ENCODE results near the gene SSR4.
A peak's percentile ranks its signal among the peaks of the same experiment; 100 is the strongest.

Gene SSR4

DNA sequence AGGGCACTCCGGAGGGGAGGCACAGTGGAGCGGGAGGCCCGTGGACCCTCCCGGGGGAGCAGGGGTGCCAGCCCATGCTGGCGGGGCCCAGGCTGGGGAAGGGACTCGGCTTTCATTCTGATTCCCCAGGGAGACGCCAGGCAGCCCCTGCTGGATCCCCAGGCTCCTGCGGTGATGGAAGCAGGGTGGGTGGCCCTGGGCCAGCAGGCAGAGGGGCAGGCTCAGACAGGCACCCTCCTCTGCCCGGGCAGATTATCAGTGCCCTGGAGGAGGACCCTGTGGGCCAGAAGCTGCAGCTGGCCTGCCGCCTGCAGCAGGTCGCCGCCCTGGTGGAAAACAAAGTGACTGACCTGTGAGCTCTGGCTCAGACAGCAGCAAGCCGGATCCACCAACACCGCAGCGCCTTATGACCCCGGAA is 15.8 kb upstream of the SSR4 start:
- H3K4me3 ChIP-seq (ENCODE audit: low read depth, low read length): no peak overlapping the region
- peak; percentile 37 for DNase-seq (ENCODE audit: low read depth)
- TF ChIP-seq MYC (IDR thresholded peaks at IDR 0.05; ENCODE audit: low read depth, low read length): no peak
- TF ChIP-seq, protein P1, sequence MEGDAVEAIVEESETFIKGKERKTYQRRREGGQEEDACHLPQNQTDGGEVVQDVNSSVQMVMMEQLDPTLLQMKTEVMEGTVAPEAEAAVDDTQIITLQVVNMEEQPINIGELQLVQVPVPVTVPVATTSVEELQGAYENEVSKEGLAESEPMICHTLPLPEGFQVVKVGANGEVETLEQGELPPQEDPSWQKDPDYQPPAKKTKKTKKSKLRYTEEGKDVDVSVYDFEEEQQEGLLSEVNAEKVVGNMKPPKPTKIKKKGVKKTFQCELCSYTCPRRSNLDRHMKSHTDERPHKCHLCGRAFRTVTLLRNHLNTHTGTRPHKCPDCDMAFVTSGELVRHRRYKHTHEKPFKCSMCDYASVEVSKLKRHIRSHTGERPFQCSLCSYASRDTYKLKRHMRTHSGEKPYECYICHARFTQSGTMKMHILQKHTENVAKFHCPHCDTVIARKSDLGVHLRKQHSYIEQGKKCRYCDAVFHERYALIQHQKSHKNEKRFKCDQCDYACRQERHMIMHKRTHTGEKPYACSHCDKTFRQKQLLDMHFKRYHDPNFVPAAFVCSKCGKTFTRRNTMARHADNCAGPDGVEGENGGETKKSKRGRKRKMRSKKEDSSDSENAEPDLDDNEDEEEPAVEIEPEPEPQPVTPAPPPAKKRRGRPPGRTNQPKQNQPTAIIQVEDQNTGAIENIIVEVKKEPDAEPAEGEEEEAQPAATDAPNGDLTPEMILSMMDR (IDR thresholded peaks at IDR 0.05; ENCODE audit: low read depth, low read length): peak; percentile 16

DNA sequence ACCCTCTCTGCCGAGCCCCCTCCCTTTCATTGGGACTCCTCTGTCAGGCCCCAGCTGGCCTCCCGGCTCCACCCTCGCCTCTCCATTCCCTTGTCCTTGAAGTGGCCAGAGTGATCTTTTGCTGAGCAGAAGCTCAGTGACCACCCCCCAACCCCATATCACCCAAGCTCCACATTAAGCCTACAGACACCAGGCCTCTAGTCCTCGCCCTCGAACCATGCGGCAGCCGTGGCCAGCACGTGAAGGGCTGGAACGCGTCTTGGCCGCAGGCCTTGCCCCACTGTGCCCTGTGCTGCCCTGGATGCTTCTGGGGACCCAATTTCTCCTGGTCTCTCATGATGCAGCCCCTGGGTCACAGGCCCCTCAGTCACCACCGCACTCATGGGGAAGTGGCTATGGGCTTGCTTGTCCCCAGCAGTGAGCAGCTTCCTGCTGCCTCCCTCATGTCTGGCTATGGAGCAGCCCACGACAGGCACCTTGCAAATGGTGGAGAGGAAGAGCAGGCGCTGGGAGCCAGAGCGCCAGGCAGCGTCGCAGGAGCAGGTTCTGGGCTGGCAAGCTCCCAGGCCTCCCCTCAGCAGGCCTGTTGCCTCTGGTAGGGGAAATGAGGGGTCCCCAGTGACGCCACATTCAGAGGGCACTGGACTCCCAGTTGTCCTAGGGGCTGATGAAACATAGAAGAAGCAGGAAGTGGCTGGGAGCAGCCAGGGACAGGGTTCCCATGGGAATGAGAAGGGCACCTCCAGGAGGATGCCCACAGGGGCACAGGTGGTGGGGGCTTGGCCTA is 14.4 kb upstream of the SSR4 start:
- no peak overlapping the region for H3K4me3 ChIP-seq (ENCODE audit: low read depth, low read length)
- peak; percentile 76 for DNase-seq (ENCODE audit: low read depth)
- TF ChIP-seq MYC (IDR thresholded peaks at IDR 0.05; ENCODE audit: low read depth, low read length): no peak
- TF ChIP-seq, protein P1 (IDR thresholded peaks at IDR 0.05; ENCODE audit: low read depth, low read length): no peak
- TF ChIP-seq, protein P2, sequence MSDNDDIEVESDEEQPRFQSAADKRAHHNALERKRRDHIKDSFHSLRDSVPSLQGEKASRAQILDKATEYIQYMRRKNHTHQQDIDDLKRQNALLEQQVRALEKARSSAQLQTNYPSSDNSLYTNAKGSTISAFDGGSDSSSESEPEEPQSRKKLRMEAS (IDR thresholded peaks at IDR 0.05; ENCODE audit: low read depth, low read length): no peak
- TF ChIP-seq POLR2A (IDR thresholded peaks at IDR 0.05; ENCODE audit: extremely low read depth, insufficient read length): no peak

DNA sequence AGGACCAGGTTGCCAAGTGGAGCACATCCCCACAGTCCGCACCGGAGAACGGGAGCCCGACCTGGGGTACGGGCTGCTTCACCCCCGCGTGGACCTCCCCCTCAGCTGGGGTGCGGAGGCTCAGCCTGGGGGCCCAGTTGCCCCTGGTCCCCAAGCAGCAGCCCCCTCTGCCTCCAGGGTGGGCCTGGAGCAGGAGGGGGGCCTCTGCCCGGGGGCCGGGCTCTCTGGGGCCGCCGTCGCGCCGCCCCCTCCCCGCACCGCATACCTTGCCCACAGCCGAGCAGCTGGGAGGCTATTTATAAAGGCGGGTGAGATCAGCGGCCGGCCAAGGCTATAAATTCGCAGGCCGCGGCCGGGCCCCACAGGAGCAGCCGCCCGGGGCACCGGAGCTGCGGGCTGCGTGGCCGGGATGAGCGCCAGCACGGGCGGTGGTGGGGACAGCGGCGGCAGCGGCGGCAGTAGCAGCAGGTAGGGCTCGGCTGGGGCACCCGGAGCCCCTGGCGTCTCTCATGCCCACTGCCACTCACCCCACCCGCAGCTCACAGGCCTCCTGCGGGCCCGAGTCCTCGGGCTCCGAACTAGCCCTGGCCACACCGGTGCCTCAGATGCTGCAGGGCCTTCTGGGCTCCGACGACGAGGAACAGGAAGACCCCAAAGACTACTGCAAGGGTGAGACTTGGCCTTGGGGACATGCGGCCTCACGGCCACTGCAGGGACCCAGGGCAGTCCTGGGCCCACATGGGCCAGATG is 13.6 kb upstream of the SSR4 start, which contains the start of gene SRPK3:
TSS of gene SRPK3 (plus strand) at position 364 of the 750 bp plus-strand sequence. CDS start at position 410, 46 bp downstream.
- peak; percentile 56 for DNase-seq (ENCODE audit: low read depth)

DNA sequence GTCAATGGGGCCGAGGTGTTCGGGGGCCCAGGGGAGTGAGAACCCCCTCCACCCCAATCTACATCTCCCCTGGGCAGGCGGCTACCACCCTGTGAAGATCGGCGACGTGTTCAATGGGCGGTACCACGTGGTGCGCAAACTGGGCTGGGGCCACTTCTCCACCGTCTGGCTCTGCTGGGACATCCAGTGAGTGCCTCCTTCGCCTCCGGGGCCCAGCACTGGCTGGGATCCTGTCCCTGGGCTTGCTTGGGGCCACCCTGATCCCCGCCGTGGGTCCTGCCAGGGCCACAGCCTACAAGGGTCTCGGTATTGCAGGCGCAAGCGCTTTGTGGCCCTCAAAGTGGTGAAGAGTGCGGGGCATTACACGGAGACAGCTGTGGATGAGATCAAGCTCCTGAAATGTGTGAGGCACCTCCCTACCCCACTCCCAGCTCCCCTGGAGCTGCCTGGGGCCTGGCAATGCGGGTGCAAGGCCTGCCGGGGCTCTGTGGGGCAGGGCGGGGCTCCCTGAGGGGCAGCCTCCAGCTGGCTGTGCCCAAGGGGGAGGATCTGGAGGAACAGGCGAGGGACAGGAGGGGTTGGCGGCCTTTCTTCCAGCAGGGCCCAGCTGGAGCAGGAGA is 12.9 kb upstream of the SSR4 start:
- DNase-seq (ENCODE audit: low read depth): no peak
- H3K4me3 ChIP-seq (ENCODE audit: low read depth, low read length): no peak overlapping the region
- TF ChIP-seq MYC (IDR thresholded peaks at IDR 0.05; ENCODE audit: low read depth, low read length) (no peak), POLR2A (IDR thresholded peaks at IDR 0.05; ENCODE audit: extremely low read depth, insufficient read length) (no peak)
- TF ChIP-seq, protein P1 (IDR thresholded peaks at IDR 0.05; ENCODE audit: low read depth, low read length): no peak
- TF ChIP-seq, protein P2 (IDR thresholded peaks at IDR 0.05; ENCODE audit: low read depth, low read length): no peak

More for the DNA sequence above, 13.6 kb upstream of the SSR4 start, which contains the start of gene SRPK3:
- no peak within 1 kb of the TSS for H3K4me3 ChIP-seq (ENCODE audit: low read depth, low read length)
- TF ChIP-seq, protein P1 (IDR thresholded peaks at IDR 0.05; ENCODE audit: low read depth, low read length): no peak

DNA sequence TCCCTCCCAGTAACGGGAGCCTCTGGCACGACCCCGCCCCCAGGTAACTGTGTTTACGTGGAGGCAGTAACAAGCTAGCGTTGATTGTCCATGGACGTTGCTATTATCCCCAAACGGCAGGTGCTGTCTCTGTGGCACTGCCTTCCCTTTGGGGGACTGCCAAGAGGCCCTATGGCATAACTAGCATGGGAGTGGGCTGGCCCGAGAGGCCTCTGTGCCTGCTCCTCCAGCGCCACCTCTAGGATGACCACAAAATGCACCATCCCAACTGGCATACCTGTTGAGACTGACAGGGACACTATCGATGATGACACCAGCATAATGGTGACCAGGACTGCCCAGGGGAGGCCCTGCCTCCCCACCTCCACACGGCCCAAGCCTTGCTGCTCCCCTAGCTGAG is 12.2 kb upstream of the SSR4 start:
- no peak overlapping the region for H3K4me3 ChIP-seq (ENCODE audit: low read depth, low read length)
- peak; percentile 45 for DNase-seq (ENCODE audit: low read depth)
- no peak for TF ChIP-seq MYC (IDR thresholded peaks at IDR 0.05; ENCODE audit: low read depth, low read length)
- no peak for TF ChIP-seq POLR2A (IDR thresholded peaks at IDR 0.05; ENCODE audit: extremely low read depth, insufficient read length)
- TF ChIP-seq, protein P1 (IDR thresholded peaks at IDR 0.05; ENCODE audit: low read depth, low read length): no peak
- TF ChIP-seq, protein P2 (IDR thresholded peaks at IDR 0.05; ENCODE audit: low read depth, low read length): no peak
